NB4 (cell line): ENCODE results near the gene CRB3.

ENCODE experiments used
- DNase-seq: peaks from one replicate; pipeline ENCODE4 v3.0.0; 2010; ENCODE audit warnings: low read depth
- H3K4me3 ChIP-seq: one replicate; pipeline ENCODE4 v1.5.1; 2011; ENCODE audit warnings: mild to moderate bottlenecking, low read depth, low read length, moderate library complexity
- CTCF ChIP-seq: IDR thresholded peaks from one replicate; pipeline ENCODE4 v1.5.1; 2012; ENCODE audit warnings: low read depth, low read length
- MYC ChIP-seq: IDR thresholded peaks from 2 replicates; pipeline ENCODE4 v1.6.1; 2011; ENCODE audit warnings: low read depth, low read length
- POLR2A ChIP-seq: IDR thresholded peaks from 2 replicates; pipeline ENCODE4 v1.6.1; 2011; ENCODE audit warnings: mild to moderate bottlenecking; ENCODE audit not compliant: insufficient read length; ENCODE audit errors: extremely low read depth
- TF ChIP-seq, protein P1 (sequence below): IDR thresholded peaks from 2 replicates; pipeline ENCODE4 v1.6.1; 2011; ENCODE audit warnings: low read depth, low read length

The CRB3 gene

DNA sequence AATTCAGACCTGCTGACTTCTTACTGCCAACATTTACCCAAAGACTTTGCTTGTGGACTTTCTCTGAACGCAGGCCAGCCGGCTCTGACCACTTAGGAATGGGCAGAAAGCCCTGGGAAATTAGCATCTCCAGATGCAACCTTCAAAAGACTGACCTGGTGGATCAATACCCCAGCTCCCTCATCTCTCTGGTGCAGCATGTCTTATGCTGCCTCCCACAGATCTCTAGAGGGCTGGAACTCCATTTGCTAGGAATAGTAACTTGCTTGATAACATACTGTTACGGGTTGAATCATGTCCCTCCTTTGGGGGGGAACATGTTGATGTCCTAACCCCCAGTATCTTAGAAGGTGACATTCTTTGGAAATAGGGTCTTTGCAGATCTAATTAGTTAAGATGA lies 17.6 kb upstream of the CRB3 start:
- no peak for DNase-seq
- TF ChIP-seq, protein P1, sequence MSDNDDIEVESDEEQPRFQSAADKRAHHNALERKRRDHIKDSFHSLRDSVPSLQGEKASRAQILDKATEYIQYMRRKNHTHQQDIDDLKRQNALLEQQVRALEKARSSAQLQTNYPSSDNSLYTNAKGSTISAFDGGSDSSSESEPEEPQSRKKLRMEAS: no peak
- H3K4me3 ChIP-seq: no peak overlapping the region

DNA sequence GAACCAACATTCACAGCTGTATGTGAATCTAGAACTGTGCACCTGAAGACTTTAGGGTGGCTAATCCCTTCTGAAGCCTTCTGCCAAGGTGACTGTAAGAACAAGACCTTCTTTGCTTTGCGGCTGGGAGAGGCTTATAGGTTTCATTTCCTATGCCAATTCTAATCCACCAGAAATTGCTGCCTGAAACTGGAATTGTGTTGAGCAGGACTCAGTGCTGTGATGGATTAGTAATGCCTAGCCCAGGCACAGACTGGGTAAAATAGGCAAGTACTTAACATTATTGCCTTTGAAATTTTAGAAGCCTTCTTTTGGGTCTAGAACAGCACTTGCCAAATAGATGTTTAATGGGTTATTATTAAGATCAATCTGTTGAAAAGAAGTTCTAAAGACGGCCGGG lies 16.0 kb upstream of the CRB3 start:
- no peak for TF ChIP-seq POLR2A
- TF ChIP-seq MYC: no peak
- TF ChIP-seq CTCF: no peak
- TF ChIP-seq, protein P1: no peak
- H3K4me3 ChIP-seq: no peak overlapping the region
- no peak for DNase-seq

DNA sequence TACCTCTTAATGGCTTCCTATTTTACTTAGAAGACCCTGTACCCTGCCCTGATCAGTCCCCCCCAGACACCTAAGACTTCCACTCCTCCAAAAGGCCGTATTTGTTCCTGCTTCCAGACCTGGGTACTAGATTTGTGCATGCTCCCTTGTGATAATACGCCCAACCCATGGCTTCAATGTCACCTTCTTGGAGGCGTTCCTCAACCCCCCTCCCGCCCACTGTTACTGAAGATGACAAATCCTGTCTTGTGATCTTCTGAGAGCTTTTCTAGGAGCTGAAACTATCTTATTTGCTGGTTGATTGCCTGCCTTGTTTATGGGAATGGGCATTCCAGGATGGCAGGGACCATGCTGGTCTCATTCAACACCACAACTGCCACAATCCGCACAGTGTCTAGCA lies 13.9 kb upstream of the CRB3 start:
- no peak overlapping the region for H3K4me3 ChIP-seq
- TF ChIP-seq POLR2A (no peak), CTCF (no peak), MYC (no peak)
- TF ChIP-seq, protein P1: no peak
- DNase-seq: no peak

DNA sequence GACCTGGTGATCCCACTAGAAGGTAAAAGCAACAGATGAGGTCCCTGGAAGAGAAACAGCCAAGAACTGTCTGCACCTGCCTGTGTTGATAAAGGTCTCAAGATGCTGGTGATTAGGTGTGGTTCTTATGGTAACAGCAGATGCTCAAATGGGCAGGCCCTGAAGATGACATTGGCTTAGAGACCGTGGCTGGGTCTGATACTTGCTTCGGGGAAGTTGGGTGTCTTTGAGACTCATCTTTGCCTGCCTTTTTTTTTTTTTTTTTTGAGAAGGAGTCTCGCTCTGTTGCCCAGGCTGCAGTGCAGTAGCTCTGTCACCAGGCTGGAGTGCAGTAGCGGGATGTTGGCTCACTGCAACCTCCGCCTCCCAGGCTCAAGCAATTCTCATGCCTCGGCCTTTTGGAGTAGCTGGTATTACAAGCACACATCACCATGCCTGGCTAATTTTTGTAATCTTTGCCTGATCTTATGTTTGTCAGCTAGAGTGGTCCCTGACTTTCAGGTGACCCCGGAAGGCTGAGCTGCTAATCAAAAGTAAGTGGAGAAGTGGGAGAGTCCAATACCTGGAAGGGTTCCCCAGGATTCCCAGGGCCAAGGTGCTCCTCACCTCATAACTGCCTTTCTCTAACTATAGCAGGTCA lies 12.4 kb upstream of the CRB3 start:
- no peak for DNase-seq
- TF ChIP-seq CTCF (no peak), POLR2A (no peak)
- TF ChIP-seq, protein P1: no peak
- H3K4me3 ChIP-seq: no peak overlapping the region

DNA sequence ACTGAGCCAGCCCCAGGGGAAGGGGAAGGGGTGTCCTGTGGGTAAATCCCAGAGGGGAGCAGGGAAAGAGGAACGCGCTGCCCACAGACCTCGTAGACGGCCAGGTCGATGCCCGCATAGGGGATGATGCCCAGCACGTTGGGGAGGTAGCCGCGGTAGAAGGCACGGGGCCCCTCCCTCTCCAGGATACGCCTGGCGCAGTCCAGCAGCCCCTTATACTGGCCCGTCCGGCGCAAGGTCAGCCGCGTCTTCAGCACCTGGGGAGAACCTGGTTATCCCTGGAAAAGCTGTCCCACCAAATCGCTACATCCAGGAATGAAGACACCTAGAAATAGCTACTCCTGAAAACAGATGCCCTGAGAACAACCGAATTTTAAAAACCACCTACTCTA lies 11.9 kb upstream of the CRB3 start:
- TF ChIP-seq CTCF: no peak
- TF ChIP-seq MYC: no peak
- TF ChIP-seq POLR2A: no peak
- TF ChIP-seq, protein P1: no peak
- no peak overlapping the region for H3K4me3 ChIP-seq
- DNase-seq: no peak

DNA sequence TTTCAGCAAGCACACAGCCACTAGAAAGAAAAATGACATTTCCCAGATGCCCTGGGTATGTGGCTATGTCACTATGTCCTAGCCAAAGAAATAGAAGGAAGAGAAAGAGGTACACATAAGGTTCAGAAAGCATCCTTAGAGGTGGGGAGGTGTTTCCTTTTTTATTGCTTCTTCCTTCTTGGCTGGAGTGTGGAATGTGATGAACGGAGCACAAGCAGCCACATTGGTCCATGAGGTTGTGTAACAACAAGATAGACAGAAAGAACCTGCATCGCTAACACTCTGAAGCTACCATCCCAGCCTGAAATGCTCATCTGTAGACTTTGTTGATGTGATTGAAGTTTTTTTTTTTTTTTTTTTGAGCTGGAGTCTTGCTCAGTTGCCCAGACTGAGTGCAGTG lies 11.2 kb upstream of the CRB3 start:
- no peak for DNase-seq
- H3K4me3 ChIP-seq: no peak overlapping the region
- TF ChIP-seq CTCF (no peak), MYC (no peak), POLR2A (no peak)
- TF ChIP-seq, protein P1: no peak
